Nephron progenitor cell (in vitro differentiated cells): Measurements from ENCODE around the gene LINGO1.

Source experiments
- DNase-seq: peaks from one replicate; pipeline ENCODE4 v3.0.0; 2021
- H3K27ac Mint-ChIP-seq: 2 replicates; pipeline ENCODE4 v1.8.0; 2021; ENCODE audit warnings: mild to moderate bottlenecking, moderate library complexity, mixed read lengths
- H3K27me3 Mint-ChIP-seq: 2 replicates; pipeline ENCODE4 v1.8.0; 2021; ENCODE audit warnings: mild to moderate bottlenecking, low read depth, mixed read lengths; ENCODE audit not compliant: poor library complexity
- H3K36me3 Mint-ChIP-seq: 2 replicates; pipeline ENCODE4 v1.8.0; 2021; ENCODE audit warnings: low read depth, mixed read lengths
- H3K4me1 Mint-ChIP-seq: 2 replicates; pipeline ENCODE4 v1.8.0; 2021; ENCODE audit warnings: mixed read lengths
- H3K4me3 Mint-ChIP-seq: 2 replicates; pipeline ENCODE4 v1.8.0; 2021; ENCODE audit warnings: mild to moderate bottlenecking, moderate library complexity, mixed read lengths
- H3K9me3 Mint-ChIP-seq: 2 replicates; pipeline ENCODE4 v1.8.0; 2021; ENCODE audit warnings: mild to moderate bottlenecking, moderate library complexity, mixed read lengths
- CTCF ChIP-seq: fragments of 200-600 bp; sonication (generic); IDR thresholded peaks from 2 replicates; pipeline ENCODE4 v1.5.0; 2021; ENCODE audit warnings: antibody characterized with exemption

The LINGO1 gene

GRCh38 chr15:77607894-77608261, 24.8 kb downstream of the LINGO1 start:
- H3K4me1 Mint-ChIP-seq, result peaks cover 94% of the 10 kb centered on the region

GRCh38 chr15:77607111-77607893, 25.4 kb downstream of the LINGO1 start:
- H3K9me3 Mint-ChIP-seq, result no peaks in the 10 kb centered on the region

More at GRCh38 chr15:77607894-77608261, 24.8 kb downstream of the LINGO1 start:
- H3K27me3 Mint-ChIP-seq, result peaks cover 4% of the 10 kb centered on the region
- H3K27ac Mint-ChIP-seq, result no peak overlapping the region
- no peak for TF ChIP-seq CTCF
- DNase-seq, result no peak
- no peaks in the 10 kb centered on the region for H3K36me3 Mint-ChIP-seq
- no peak overlapping the region for H3K4me3 Mint-ChIP-seq
- no peaks in the 10 kb centered on the region for H3K9me3 Mint-ChIP-seq

GRCh38 chr15:77606142-77607034, 26.3 kb downstream of the LINGO1 start:
- peaks cover 97% of the 10 kb centered on the region for H3K4me1 Mint-ChIP-seq
- no peak for TF ChIP-seq CTCF
- H3K9me3 Mint-ChIP-seq, result no peaks in the 10 kb centered on the region
- peak; percentile 61 for DNase-seq
- peak overlapping the region; percentile 91 for H3K27ac Mint-ChIP-seq
- peak overlapping the region; percentile 66 for H3K4me3 Mint-ChIP-seq
- no peaks in the 10 kb centered on the region for H3K36me3 Mint-ChIP-seq
- peaks cover 4% of the 10 kb centered on the region for H3K27me3 Mint-ChIP-seq

More at GRCh38 chr15:77607111-77607893, 25.4 kb downstream of the LINGO1 start:
- TF ChIP-seq CTCF, result no peak
- Mint-ChIP-seq H3K27me3 (peaks cover 4% of the 10 kb centered on the region), H3K27ac (peak overlapping the region; percentile 89), H3K36me3 (no peaks in the 10 kb centered on the region), H3K4me1 (peaks cover 99% of the 10 kb centered on the region), H3K4me3 (no peak overlapping the region)
- DNase-seq, result peak; percentile 36

GRCh38 chr15:77605547-77605946, 27.2 kb downstream of the LINGO1 start:
- peak overlapping the region; percentile 66 for H3K4me3 Mint-ChIP-seq
- no peaks in the 10 kb centered on the region for H3K36me3 Mint-ChIP-seq
- H3K27me3 Mint-ChIP-seq, result peaks cover 7% of the 10 kb centered on the region
- peaks cover 97% of the 10 kb centered on the region for H3K4me1 Mint-ChIP-seq
- no peak for TF ChIP-seq CTCF
- H3K27ac Mint-ChIP-seq, result peak overlapping the region; percentile 91
- H3K9me3 Mint-ChIP-seq, result no peaks in the 10 kb centered on the region
- no peak for DNase-seq

GRCh38 chr15:77604973-77605372, 27.7 kb downstream of the LINGO1 start:
- Mint-ChIP-seq H3K4me3 (peak overlapping the region; percentile 72), H3K27ac (peak overlapping the region; percentile 98), H3K9me3 (no peaks in the 10 kb centered on the region), H3K4me1 (peaks cover 97% of the 10 kb centered on the region), H3K36me3 (no peaks in the 10 kb centered on the region), H3K27me3 (peaks cover 7% of the 10 kb centered on the region)
- TF ChIP-seq CTCF, result no peak
- no peak for DNase-seq
